IPS-11a (cell line): ENCODE data around the gene LDB2.
"Not testable (repeated sequence)": the region's sequence is repeated elsewhere in the genome, so short reads cannot be mapped to it uniquely, and the experiment has no call there.

ENCODE experiments used
- H3K4me3 ChIP-seq: one replicate; pipeline ENCODE4 v1.5.1; 2013; ENCODE audit warnings: low read depth, low read length, control low read depth

LDB2 gene

DNA sequence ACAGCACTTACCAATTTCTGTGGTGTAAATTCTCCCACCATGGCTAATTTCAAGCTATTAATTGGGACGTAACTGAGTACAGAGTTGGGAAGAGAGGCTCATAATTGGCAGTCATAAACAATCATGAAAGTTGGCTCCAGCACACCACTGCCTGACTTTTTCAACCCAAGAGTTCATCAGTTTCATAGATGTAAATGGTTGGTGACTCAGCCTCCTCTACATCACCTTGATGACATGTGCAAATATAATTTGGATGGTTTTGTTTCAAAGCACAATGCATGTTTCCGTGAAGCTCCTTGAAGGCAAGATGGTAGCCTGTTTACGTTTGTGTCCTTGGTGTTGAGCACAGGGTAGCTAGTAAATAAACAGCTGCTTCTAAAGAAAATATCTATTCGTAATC is 235.1 kb downstream of the LDB2 start:
- no peak overlapping the region for H3K4me3 ChIP-seq

DNA sequence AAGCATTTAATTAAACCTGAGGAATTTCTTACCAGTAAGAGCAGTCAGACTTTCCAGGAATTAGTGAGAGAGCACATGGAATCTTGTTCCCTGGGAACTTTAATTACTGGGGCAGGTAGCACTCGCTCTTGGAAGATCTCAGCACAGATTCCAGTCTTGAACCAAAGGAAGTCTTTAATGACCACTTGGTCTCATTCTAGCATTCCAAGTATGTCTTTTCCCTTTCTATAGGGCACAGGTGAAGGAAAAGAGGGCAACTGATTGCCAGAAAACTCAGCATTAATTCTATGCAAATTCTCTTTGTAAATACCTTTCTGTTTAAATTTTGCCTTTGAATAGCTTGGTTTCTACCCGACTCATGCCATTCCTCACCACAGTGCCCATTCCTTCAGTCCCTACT is 236.6 kb downstream of the LDB2 start:
- no peak overlapping the region for H3K4me3 ChIP-seq

DNA sequence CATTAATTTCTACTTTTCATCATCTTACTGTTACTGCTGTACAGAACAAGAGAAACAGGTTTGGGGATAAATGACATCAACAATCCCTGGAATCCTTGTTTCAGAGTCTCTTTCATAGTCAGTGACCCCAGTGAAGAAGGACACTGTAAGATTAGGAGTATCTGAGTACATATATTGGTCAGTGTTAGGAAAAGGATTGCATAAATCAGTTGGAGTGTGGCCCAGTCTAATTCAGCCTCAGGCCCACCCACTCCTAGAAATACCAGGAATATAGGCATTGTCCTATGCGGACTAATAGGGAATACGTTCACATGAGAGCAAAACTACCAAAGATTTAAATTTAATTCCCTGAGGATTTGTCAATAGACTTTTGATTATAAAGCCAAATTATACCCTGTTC is 237.8 kb downstream of the LDB2 start:
- H3K4me3 ChIP-seq, result no peak overlapping the region

DNA sequence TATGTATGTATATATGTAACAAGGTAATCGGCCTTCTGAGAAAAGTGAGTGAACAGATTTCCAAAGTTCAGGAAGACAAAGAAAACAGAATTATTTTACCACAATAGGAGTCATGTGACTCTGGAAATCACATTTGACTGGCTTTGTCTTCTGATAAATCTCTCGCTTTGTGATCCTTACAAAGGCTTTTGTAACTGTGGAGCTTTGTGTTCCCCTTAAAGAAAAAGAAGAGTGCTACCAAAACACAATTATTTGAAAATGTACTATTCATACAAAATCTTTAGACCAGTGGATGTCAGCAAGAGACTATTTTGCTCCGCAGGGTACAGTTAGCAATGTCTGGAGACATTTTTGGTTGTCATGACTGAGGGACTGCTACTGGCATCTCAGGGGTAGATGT is 238.8 kb downstream of the LDB2 start:
- no peak overlapping the region for H3K4me3 ChIP-seq

DNA sequence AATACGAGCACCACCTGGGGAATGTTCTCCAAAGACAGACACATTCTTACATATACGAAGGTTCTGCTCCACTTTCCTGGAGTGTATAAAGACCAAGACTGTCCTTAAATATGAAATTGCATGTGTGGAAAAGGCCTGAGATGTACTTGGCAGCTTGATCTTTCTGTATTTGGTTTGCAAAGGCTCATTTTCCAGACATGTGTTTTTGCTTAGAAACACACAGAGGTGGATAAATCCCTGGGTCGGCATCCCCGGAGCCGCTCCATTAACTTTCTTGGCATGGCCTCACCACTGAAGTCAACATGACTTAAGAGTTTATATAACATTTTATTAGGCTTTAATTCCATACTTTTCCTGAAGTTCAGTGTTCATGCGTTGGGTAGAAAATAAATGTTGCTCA is 239.4 kb downstream of the LDB2 start:
- no peak overlapping the region for H3K4me3 ChIP-seq

DNA sequence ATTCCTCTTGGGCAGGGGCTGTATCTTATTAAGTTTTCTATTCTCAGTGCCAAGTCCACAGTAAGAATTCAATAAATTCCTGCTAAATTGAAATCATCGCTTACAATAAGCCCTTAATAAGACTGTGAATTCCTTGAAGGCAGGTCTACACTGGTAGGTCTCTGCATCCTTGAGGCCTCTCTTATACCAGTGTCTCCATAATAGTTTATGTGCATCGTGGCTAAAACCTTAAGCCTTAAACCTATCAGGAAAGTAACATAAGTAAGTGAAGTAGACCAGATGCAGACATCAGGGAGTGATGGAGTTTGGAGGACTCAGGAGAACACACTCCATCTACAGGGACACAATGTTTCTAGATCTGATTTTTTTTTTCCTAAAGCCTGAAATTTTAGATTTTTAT is 240.3 kb downstream of the LDB2 start:
- H3K4me3 ChIP-seq, result no peak overlapping the region

DNA sequence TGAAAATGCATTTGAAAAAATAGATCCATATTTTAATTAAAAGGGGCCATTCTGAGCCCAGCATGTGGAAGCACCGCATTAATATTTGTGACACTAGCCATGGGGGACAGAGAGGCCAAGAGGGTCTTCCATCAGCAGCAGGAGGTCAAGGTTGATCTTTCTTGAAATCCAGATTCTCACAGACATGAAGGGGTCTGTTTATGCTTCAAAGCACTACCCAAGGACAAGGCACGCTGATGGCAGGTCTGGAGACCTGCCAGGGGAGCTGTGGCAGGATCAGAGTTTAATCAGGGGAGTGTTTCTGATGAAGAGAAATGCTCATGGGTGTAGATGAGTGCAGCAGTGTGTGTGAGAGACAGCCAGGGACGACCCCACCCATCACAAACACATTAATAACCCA is 243.3 kb downstream of the LDB2 start:
- no peak overlapping the region for H3K4me3 ChIP-seq

DNA sequence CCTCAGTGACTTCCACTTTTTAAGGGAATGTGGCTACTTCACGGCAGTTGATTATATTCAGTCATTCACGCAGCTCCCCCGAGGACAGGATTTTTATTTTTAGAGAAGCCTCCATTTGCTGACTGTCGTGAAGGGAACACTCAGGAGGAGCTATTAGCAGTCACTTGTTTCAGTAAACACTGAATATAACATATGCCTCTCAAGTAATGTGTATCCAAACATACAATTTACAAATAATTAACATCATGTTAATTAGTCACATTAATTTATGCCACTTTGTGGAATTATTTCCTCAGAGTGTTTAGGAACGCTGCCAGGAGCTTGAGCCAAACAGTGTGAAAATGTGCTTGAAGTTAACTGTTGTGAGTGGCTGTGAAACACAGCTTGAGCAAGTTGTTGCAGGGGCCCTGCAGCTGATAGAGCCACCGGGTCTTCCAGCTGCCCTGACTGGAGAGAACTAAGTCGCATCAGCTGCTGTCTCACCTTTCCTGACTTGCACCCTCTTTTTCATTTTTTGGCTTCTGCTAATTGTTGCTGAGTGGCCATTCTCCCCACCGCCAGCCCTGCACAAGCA is 245.6 kb downstream of the LDB2 start:
- no peak overlapping the region for H3K4me3 ChIP-seq

DNA sequence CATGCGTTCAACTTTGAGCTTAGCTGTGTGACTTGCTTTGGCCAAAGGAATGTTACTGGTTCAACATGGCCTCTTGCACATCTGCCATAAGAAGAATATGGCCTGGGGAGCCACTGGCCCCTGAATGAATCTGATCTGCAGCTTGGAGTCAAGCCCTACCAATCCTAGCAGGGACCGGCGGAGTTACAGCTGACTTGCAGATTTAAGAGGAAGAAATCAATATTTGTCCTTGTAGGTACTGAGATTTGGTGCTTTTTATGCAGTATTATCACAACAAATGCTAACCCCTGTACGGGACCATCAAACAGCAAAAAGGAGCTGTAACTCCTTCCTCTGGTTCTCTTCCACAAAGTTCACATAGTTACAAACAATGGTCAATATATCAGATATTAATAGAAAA is 252.0 kb downstream of the LDB2 start:
- no peak overlapping the region for H3K4me3 ChIP-seq

DNA sequence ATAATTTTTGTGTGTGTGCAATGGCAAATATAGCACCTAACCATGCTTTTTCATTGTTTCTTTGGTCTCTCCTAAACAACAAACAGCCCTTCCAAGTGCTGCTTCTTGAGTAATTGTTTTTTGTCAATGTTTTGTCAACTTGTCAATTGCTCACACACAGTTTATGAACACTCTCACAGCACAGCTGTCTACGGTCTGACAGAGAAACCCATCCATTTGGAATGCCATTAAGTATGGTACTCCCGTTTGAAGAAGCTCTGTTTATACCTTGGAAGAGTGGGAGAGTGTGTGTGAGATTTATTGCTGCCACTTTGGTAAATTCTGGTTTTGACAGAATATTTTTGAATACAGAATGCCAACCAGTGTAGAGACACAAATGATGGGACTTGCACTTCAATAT is 254.6 kb downstream of the LDB2 start:
- no peak overlapping the region for H3K4me3 ChIP-seq

DNA sequence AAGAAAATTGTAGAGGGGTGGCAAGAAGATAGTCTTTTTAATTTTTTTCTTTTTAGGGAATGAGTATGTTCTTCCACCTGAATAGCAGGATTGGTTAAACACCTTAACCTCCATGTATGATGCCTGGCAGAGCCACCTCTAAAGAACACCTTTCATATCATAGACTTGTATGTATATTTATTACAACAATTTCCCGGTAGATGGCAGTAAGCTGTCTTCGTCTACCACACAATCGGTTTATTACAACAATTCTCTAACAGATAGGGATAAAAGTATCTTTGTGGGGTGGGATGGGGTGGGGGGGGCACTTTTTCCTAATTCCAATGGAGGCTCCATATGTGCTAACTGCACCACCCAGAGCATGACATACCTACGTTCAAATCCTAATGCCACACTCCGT is 255.5 kb downstream of the LDB2 start:
- H3K4me3 ChIP-seq, result no peak overlapping the region

DNA sequence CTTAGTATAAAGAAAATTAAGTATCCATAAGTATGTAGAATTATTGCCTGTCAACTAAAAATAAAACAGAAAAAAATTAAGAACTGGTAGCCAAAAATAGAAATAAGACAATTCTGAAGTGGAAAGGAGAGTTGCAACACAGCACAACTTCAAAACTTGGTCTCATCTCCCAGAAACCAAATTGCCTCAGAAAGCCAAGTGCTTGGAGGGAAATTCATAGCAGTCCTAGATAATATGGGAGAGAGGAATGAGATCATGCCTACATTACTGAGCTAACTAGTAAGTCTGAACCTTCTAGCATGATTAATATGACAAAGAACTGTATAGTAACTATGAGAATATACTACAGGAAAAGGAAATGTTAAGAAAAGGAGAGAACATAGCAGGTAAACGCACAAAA is 256.5 kb downstream of the LDB2 start:
- H3K4me3 ChIP-seq, result no peak overlapping the region

DNA sequence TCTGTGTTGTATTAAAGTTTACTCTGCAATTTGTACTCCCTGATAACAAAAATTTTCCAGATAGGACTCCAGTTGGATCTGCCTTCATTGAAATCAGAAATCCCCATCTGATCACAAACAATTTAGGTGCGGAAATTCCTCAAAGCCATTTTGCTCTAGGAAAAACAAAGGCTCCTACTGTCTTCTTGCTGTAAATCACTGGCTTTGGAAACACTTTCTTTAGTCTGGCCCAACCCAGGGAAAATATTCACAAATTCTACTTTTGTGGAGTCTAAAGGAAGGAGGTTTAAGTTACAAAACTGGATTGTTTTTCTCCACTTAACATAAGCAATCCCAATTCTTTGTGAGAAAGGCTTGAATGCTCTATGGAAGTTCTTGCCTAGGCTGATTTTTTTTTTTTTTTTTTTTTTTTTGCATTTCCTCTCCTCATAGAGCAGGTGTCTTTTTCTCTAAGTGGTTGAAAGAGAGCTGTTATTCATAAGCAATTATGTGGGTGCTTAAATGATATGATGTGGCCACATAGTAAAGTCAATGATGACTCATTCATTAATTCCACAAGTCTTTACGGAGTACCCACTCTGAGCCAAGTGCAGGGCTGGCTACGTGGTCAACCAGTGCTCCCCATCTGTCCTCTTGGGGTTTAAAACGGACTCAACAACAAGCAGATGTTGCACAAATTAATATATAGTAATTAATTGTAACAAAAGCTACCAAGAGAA is 261.4 kb downstream of the LDB2 start:
- H3K4me3 ChIP-seq, result no peak overlapping the region

DNA sequence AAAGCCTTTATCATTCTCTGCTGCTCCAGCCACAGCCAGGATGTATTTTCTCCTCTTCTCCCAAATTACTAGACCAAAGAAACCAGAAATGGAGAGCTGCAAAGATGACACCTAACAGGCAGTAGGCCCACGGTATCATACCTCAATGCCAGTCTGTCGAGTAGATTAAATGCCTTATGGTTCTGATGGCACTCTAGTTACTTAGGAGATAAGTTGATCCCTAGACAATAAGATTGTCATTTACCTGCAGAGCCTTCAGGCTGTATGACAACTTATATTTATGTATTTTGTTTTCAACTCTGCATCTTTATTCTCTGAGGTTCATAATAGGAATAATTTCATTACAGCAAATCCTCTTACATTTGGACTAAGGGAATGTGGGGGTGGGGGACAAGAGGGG is 262.1 kb downstream of the LDB2 start:
- H3K4me3 ChIP-seq, result no peak overlapping the region

DNA sequence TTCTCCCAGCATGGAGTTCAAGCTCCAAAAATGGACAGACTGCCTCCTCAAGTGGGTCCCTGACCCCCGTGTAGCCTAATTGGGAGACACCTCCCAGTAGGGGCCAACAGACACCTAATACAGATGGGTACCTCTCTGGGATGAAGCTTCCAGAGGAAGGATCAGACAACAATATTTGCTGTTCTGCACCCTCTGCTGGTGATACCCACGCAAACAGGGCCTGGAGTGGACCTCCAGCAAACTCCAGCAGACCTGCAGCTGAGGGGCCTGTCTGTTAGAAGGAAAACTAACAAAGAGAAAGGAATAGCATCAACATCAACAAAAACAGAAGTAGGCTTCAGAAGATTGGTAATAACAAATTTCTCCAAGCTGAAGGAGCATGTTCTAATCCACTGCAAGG is 269.2 kb downstream of the LDB2 start:
- not testable (repeated sequence) for H3K4me3 ChIP-seq

DNA sequence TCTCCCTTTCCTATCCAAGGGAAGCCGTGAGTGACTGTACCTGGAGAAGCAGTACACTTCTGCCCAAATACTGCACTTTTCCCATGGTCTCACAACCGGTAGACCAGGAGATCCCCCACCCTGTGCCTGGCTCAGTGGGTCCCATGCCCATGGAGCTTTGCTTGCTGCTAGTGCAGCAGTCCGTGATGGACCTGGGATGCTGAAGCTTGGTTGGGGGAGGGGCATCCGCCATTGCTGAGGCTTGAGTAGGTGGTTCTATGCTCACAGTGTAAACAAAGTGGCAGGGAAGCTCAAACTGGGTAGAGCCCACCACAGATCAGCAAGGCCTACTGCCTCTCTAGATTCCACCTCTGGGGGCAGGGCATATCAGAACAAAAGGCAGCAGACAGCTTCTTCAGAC is 269.6 kb downstream of the LDB2 start:
- not testable (repeated sequence) for H3K4me3 ChIP-seq

DNA sequence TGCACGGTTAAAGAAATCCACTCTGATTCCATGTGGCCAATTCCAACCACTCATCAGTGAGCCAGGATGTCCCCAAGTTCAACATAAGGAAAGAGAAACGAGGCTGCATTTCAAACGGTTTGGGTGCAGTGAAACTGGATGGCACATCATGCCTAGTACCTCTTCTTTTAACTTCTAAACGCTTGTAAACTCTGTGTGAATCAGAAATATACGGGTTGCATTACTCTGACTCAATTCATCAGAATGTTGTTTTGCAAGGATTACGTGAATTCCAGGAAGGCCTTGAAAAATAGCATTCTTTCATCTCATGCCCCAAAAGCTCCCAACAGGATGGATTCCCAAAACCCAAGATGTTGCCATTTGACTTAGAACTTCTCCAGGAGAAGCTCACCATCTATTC is 270.4 kb downstream of the LDB2 start:
- no peak overlapping the region for H3K4me3 ChIP-seq

DNA sequence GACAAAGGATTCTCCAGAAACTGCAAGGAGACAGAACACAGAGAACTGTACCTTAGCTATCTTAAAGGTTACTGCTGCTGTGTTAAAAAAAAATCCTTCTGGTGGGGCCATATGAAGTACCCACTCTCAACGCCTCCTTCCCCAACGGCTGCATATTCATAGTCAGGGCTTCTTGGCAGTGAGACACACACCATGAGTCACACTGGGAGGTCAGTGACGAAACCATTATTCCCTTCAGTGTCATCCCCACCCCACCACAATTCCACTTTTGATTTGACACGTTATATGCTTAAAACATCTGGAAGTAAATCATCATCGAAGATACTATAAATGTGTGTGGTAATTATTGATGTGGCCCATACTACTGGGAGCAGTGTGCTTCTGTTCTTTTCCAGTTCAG is 271.5 kb downstream of the LDB2 start:
- no peak overlapping the region for H3K4me3 ChIP-seq

DNA sequence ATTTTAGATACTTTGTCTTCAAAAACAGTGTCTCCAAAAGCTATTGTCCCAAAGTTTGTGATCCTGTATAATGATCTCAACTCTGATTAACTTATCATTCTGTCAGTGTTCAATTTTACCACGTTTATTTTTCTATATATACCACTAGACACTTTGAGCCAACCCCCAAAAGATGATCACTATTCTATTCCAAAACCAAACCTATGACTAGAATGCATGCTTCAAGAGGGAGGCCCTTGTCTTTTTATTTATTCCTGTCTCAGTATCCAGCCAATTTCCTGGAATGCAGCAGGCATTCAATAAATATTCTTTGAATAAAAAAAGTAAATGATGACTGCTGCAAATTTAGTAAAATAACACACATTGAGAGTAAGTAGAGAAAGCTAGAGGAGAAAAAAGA is 275.6 kb downstream of the LDB2 start:
- H3K4me3 ChIP-seq, result no peak overlapping the region

DNA sequence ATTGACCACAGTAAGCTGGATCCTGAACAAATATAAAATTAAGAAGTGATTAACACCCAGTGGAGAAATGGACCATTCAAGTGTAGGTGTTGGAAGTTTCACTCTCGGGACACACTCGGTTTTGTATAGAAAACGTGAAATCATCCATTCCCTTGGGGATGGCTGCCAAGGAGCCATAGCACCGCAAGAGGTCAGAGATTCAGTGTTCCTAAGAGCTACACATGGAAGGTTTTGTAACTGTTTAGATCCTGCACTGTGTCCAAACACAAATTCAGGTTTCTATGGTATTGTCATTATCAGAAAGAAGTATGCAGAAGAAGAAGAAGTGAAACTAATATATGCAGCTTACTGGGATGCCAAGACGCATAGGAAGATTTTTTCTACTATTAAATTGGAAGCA is 281.0 kb downstream of the LDB2 start:
- H3K4me3 ChIP-seq, result no peak overlapping the region

DNA sequence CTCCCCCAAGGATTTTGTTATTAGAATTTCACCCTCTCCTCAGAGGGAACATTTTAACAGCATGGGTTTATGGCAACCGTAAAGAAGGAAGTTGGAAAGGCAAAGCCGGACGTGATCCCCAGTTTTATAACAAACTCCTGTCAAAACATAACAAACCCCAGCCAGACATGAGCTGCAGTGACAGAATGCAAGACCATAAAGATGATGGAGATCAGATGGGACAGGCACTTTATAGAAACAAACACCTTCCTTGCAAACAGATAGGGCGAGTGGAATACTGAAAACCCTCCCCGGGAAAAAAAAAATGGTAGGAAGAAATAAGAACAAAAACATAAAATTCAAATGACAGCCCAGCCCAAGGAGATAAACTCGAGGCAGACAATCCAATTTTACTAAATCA is 281.4 kb downstream of the LDB2 start:
- no peak overlapping the region for H3K4me3 ChIP-seq

DNA sequence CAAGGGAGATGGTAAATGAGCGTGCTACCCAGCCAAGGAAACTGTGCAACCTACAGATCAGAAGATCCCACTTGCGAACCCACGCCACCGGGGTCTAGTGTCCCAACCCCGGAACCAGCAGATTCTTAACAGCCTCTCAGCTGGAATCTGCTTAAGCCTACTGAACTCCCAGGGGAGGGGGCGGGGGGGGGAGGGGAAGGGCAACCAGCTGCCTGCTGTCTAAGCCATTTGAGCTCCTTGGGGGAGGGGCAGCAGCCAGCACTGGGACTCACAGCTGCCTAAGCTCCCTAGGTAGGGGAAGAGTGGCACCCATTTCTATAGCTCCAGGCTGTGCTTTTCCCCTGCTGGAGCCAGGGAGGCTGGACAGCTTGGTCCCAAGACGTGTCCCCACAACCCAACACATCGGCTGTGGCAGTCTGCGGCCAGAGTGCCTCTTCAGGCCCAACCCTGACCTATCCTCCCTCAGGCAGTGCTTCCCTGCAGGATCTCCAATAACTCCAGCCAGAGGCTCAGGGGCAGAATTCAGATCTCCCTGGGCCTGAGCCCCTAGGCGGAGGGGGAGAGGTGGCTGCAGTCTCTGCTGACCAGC is 289.2 kb downstream of the LDB2 start:
- H3K4me3 ChIP-seq, result no peak overlapping the region

DNA sequence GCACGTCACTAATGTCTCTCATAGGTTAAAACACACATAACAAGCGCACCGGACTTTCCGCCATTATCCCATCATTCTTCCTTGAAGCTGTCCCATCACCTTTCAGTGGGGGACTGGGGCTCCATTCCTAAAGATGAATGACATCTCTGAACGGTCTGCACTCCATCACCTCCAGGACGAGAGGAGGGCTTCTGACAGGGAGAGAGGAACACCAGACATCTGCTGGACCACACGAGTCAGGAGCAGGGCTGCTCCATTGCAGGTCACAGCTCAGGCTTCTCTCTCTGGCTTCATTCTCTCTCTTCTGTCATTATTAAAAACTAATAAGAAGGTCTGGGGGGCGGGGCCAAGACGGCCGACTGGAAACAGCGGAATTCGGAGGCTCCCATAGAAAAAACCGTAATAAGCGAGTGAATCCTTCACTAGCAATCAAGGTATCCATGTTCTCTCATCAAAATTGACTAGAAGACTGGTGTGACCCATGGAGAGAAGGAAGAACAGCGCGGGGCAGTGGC is 289.8 kb downstream of the LDB2 start:
- H3K4me3 ChIP-seq, result no peak overlapping the region
